BE2C (cell line): ENCODE measurements around the gene NR3C2.
A peak's percentile ranks its signal among the peaks of the same experiment; 100 is the strongest.

Source experiments
- DNase-seq: peaks from one replicate; pipeline ENCODE4 v3.0.0-alpha.2; 2020
- H3K27me3 ChIP-seq: fragments of 250-450 bp; sonication (Bioruptor Pico); 2 replicates; pipeline ENCODE4 v1.5.1; 2020; ENCODE audit warnings: mild to moderate bottlenecking
- H3K36me3 ChIP-seq: fragments of 250-450 bp; sonication (Bioruptor Pico); 2 replicates; pipeline ENCODE4 v1.5.1; 2020; ENCODE audit warnings: mild to moderate bottlenecking
- H3K4me1 ChIP-seq: fragments of 250-450 bp; sonication (Bioruptor Pico); 2 replicates; pipeline ENCODE4 v1.5.1; 2020
- H3K4me3 ChIP-seq: 2 replicates; pipeline ENCODE4 v1.5.1; 2011; ENCODE audit warnings: low read depth, low read length
- H3K9me3 ChIP-seq: fragments of 250-450 bp; sonication (Bioruptor Pico); 2 replicates; pipeline ENCODE4 v1.5.1; 2020
- CTCF ChIP-seq: IDR thresholded peaks from 2 replicates; pipeline ENCODE4 v1.5.1; 2012; ENCODE audit warnings: mild to moderate bottlenecking, low read depth, low read length

Gene NR3C2

GRCh38 chr4:148053298-148054003 is 388.8 kb downstream of the NR3C2 start:
- no peak overlapping the region for H3K4me3 ChIP-seq
- no peaks in the 10 kb centered on the region for H3K9me3 ChIP-seq
- peaks cover 36% of the 10 kb centered on the region for H3K4me1 ChIP-seq
- TF ChIP-seq CTCF = no peak
- DNase-seq = no peak
- no peaks in the 10 kb centered on the region for H3K36me3 ChIP-seq
- no peaks in the 10 kb centered on the region for H3K27me3 ChIP-seq

- H3K9me3 ChIP-seq = no peaks in the 10 kb centered on the region
- H3K4me1 ChIP-seq = peaks cover 31% of the 10 kb centered on the region
- no peak for DNase-seq
- H3K27me3 ChIP-seq = no peaks in the 10 kb centered on the region
- H3K4me3 ChIP-seq = no peak overlapping the region
- no peaks in the 10 kb centered on the region; the same call in 1 of the 2 replicates for H3K36me3 ChIP-seq
- no peak for TF ChIP-seq CTCF
Observed at GRCh38 chr4:148052448-148052847, 389.8 kb downstream of the NR3C2 start.

GRCh38 chr4:148051403-148051802 is 390.8 kb downstream of the NR3C2 start:
- no peak overlapping the region for H3K4me3 ChIP-seq
- DNase-seq = no peak
- H3K36me3 ChIP-seq = no peaks in the 10 kb centered on the region; the same call in 1 of the 2 replicates
- H3K27me3 ChIP-seq = no peaks in the 10 kb centered on the region
- H3K9me3 ChIP-seq = no peaks in the 10 kb centered on the region
- peaks cover 24% of the 10 kb centered on the region for H3K4me1 ChIP-seq
- TF ChIP-seq CTCF = no peak

- H3K27me3 ChIP-seq = no peaks in the 10 kb centered on the region
- H3K9me3 ChIP-seq = no peaks in the 10 kb centered on the region
- no peak overlapping the region for H3K4me3 ChIP-seq
- no peak for DNase-seq
- no peak for TF ChIP-seq CTCF
- H3K36me3 ChIP-seq = no peaks in the 10 kb centered on the region; the same call in 1 of the 2 replicates
- H3K4me1 ChIP-seq = peaks cover 4% of the 10 kb centered on the region
Observed at GRCh38 chr4:148048598-148048997, 393.6 kb downstream of the NR3C2 start.

GRCh38 chr4:148044912-148045352 is 397.3 kb downstream of the NR3C2 start:
- H3K27me3 ChIP-seq = no peaks in the 10 kb centered on the region
- no peaks in the 10 kb centered on the region; the same call in 1 of the 2 replicates for H3K36me3 ChIP-seq
- H3K4me3 ChIP-seq = no peak overlapping the region
- H3K9me3 ChIP-seq = no peaks in the 10 kb centered on the region
- TF ChIP-seq CTCF = peak; percentile 48
- DNase-seq = no peak
- H3K4me1 ChIP-seq = no peaks in the 10 kb centered on the region; the same call in none of the 2 replicates
